Breast epithelium (tissue), 3 donors: ENCODE results near the gene NHLRC2.

ENCODE experiments used
- CTCF ChIP-seq, 3 donors: fragments of 450-650 bp; IDR thresholded peaks; one replicate each; pipeline ENCODE4 v1.5.1; 2016 to 2017; ENCODE audit warnings: antibody characterized with exemption in 3 of 3, mild to moderate bottlenecking in 3 of 3, moderate library complexity in 3 of 3
- POLR2A ChIP-seq: fragments of 450-650 bp; IDR thresholded peaks from one replicate; pipeline ENCODE4 v1.6.1; 2016; ENCODE audit warnings: antibody characterized with exemption, mild to moderate bottlenecking, moderate library complexity

- no peak for TF ChIP-seq POLR2A
- no peak for TF ChIP-seq CTCF (IDR thresholded peaks at IDR 0.05)
These were observed 65.7 kb downstream of the NHLRC2 start for GRCh38 chr10:113920114-113920513.
